GM06990 (cell line): ENCODE data around the gene E4F1.

Experiments used
- DNase-seq: peaks from one replicate; pipeline ENCODE4 v3.0.0-alpha.2; 2011; ENCODE audit not compliant: insufficient read length; ENCODE audit errors: extremely low read depth
- H3K27me3 ChIP-seq: replicated peaks from 2 replicates; pipeline ENCODE4 v1.6.0; 2011; ENCODE audit warnings: low read length; ENCODE audit not compliant: control insufficient read depth, insufficient read depth
- H3K36me3 ChIP-seq: 2 replicates; pipeline ENCODE4 v1.5.1; 2011; ENCODE audit warnings: low read length; ENCODE audit not compliant: control insufficient read depth, insufficient read depth
- H3K4me3 ChIP-seq: replicated peaks from 2 replicates; pipeline ENCODE4 v1.5.1; 2011; ENCODE audit warnings: low read depth, mild to moderate bottlenecking, control low read depth, low read length
- TF ChIP-seq, protein P1 (sequence below): IDR thresholded peaks from 2 replicates; pipeline ENCODE4 v1.5.1; 2011; ENCODE audit warnings: low read length, control low read depth, mild to moderate bottlenecking, inconsistent platforms; ENCODE audit not compliant: insufficient read depth, poor library complexity, severe bottlenecking

The E4F1 gene

DNA sequence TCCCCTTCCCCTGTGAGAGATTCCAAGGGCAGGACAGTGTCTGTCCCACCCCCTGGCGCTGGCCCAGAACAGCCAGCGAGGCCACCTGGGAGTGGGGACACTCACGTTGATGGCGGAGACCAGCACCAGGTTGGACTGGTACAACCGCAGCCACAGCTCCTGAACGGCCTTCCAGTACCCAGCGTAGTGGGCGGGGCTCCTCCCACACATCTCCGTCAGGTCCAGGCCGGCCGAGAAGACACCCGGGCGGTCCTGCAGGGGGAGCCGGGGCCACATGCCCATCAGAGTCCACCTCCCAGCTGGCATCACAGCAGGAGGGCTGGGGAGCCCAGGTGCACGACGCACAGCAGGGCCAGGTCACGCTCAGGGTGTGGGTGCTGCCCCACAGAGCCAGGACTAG, 20.9 kb downstream of the E4F1 start:
- H3K4me3 ChIP-seq = no peak overlapping the region
- H3K36me3 ChIP-seq = peaks cover 28% of the 10 kb centered on the region
- no peaks in the 10 kb centered on the region for H3K27me3 ChIP-seq
- no peak for DNase-seq
- TF ChIP-seq, protein P1, sequence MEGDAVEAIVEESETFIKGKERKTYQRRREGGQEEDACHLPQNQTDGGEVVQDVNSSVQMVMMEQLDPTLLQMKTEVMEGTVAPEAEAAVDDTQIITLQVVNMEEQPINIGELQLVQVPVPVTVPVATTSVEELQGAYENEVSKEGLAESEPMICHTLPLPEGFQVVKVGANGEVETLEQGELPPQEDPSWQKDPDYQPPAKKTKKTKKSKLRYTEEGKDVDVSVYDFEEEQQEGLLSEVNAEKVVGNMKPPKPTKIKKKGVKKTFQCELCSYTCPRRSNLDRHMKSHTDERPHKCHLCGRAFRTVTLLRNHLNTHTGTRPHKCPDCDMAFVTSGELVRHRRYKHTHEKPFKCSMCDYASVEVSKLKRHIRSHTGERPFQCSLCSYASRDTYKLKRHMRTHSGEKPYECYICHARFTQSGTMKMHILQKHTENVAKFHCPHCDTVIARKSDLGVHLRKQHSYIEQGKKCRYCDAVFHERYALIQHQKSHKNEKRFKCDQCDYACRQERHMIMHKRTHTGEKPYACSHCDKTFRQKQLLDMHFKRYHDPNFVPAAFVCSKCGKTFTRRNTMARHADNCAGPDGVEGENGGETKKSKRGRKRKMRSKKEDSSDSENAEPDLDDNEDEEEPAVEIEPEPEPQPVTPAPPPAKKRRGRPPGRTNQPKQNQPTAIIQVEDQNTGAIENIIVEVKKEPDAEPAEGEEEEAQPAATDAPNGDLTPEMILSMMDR = no peak

DNA sequence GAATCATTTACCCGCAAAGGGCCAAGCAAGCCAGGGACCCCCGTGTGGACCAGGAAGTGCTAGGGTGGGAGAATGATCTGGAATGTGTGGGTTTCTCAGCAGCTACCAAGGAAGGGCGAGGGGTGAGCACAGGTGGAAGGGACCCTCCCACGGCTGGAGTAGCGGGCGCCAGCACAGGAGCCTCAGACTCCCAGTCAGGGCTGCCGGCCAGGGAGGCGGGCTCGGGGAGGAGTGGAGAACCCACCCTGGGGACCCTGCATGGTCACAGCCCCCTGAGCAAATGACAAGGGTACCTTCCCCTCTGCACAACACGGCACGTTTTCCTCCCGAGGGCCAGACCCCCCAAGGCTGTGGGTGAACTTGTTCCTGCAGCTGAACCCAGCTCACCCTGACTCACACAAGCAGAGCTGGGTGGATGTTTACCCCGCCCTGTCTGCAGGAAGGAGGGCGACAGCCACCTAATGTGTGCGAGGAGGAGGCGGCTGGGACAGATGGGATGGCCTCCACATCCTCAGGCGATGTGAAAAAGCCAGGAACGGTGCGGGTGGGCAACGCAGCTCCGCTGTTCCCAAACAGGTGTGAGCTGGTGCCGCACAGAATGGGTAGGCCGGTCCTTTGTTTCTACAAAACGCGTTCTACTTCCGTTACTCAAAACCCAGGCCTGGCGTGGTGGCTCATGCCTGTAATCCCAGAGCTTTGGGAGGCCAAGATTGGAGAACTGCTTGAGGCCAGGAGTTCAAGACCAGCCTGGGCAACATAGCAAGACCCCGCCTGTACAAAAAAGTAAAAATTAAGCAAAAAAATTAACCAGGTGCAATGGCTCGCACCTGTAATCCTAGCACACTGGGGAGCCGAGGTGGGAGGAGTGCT, 21.8 kb downstream of the E4F1 start:
- no peak for DNase-seq
- H3K36me3 ChIP-seq = peaks cover 24% of the 10 kb centered on the region
- no peak overlapping the region for H3K4me3 ChIP-seq

DNA sequence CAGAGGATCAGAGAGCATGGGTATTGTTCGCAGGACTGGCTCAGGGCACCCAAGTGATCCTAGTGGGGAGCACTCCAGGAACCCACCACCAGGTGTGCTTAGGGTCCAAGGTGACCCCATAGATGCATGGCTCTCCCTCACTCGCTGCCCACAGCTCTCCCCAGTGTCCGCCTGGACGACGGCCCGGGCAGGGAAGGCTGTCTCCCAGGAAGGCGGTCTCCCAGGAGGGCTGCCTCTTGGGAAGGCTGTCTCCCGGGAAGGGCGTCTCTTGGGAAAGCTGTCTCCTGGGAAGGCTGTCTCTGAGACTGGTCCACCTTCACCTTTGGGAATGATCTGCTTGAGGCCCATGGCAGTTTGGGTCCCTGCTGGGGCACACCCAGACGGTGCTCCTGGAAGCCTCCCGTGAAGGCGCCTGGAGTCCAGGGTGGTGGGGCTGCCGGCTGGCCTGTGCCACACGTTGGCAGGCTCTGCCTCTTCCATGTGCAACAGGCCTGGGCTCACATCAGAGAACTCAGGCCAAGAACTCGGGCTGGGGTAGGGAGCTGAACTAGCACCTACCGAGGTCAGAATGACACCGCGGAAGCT, 23.0 kb downstream of the E4F1 start:
- TF ChIP-seq, protein P1 = no peak
- Histone ChIP-seq H3K4me3 (no peak overlapping the region), H3K27me3 (no peaks in the 10 kb centered on the region), H3K36me3 (peaks cover 24% of the 10 kb centered on the region)
- no peak for DNase-seq

More for the DNA sequence above, 21.8 kb downstream of the E4F1 start:
- H3K27me3 ChIP-seq = no peaks in the 10 kb centered on the region
- TF ChIP-seq, protein P1 = no peak

DNA sequence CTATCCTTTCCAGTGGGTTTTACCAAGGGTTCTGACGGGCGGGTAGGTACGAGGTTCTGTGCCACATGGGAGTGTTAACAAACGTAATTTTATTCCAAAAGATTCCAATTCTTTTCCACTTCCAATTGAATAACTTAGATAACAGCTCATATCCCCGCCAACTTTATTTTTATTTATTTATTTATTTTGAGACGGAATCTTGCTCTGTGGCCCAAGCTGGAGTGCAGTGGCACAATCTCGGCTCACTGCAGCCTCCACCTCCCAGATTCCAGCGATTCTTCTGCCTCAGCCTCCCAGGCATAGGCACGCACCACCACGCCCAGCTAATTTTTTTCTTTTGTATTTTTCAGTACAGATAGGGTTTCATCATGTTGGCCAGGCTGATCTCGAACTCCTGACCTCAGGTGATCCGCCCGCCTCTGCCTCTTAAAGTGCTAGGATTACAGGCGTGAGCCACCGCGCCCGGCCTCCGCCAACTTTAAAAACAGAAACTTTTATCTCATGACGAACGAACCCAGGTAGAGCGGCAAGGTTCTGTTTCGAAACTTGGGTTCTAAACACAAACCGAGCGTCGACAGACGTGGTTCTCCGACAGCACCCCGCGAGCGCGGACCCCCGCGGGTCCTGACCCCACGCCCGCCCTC, 27.4 kb downstream of the E4F1 start:
- peaks cover 21% of the 10 kb centered on the region for H3K36me3 ChIP-seq

DNA sequence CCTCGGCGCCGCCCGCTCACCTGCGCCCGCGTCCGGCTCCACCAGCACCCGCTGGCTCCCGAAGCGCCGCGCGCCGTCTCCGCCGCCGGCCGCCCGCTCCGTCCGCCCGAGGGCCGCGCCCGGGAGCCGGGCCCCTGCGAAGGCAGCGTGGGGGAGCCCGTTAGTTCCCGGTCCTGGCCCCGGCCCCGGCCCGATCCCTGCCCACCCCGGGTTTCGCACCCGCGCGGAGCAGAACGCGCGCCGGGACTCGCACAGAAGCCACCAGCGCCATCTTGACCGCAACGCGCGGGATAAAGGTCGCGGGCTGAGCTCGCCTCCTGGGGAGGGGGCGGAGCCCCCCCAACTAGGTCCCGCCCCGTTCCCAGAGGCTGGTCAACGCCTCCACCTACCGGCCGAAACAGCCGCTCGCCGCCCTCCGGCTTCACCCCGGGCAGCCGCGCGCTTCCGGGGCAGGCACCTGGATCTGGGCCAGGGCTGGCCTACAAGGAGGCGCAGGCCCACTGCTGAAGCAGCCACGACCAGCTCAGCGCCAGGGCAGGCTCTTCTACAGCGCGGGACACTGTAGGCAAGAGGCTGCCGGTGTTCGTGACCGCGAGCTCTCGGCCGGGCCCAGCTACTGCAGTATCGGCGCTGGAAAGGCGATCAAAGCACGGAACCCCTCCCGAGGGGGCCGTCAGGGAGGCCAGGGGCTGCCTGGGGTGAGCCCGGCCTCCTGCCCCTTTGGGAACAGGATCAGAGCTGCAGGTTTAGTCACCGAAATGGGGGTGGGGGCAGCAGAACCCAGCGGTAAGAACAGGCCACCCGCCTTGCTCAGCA, 28.1 kb downstream of the E4F1 start, which contains the start of gene ECI1:
TSS of gene ECI1 (minus strand) at position 292 of the 816 bp plus-strand sequence. CDS start at position 271, 21 bp downstream.
- peak within 1 kb of the TSS; percentile 63 for H3K4me3 ChIP-seq
- peaks cover 17% of the 10 kb centered on the region for H3K36me3 ChIP-seq
- H3K27me3 ChIP-seq = no peaks in the 10 kb centered on the region
- DNase-seq = peak; percentile 94
- TF ChIP-seq, protein P1 = peak; percentile 70

More for the DNA sequence above, 27.4 kb downstream of the E4F1 start:
- no peak for DNase-seq
- H3K4me3 ChIP-seq = peak overlapping the region; percentile 63
- no peaks in the 10 kb centered on the region for H3K27me3 ChIP-seq
- TF ChIP-seq, protein P1 = no peak
